ENCODE results near the gene NAAA. TPM values are rescaled to one million over a fixed set of nuclear protein-coding genes. Genes with fewer than 3 reads are reported as not detected.
A peak's percentile ranks its signal among the peaks of the same experiment; 100 is the strongest.

NAAA gene
- total RNA-seq, 1 donor from 2014 or later: 26.4 TPM

DNA sequence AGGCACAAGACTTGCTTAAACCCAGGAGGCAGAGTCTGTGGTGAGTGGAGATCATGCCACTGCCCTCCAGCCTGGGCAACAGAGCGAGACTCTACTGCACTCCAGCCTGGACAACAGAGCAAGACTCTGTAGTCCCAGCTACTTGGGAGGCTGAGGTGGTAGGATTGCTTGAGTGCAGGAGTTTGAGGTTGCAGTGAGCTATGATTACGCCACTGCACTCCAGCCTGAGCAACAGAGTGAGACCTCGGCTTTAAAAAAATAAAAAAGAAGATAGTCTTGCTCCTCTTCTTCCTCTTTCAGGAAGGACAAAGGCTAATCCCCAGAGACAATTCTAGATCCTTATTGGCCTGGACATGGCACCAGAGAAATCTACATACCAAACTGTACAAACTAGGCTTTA is 32.8 kb downstream of the NAAA start:
- no peak overlapping the region for H3K4me3 ChIP-seq
- intact Hi-C loops (cut with DNase I): no loop called here
- DNase-seq (no peak), ATAC-seq (no peak)
- H3K9me3 ChIP-seq: no peaks in the 10 kb centered on the region
- H3K4me1 ChIP-seq: no peaks in the 10 kb centered on the region
- no peak overlapping the region for H3K27ac ChIP-seq
- H3K36me3 ChIP-seq: no peaks in the 10 kb centered on the region
- H3K27me3 ChIP-seq (ENCODE audit: low read depth): no peaks in the 10 kb centered on the region
- TF ChIP-seq, protein P1, sequence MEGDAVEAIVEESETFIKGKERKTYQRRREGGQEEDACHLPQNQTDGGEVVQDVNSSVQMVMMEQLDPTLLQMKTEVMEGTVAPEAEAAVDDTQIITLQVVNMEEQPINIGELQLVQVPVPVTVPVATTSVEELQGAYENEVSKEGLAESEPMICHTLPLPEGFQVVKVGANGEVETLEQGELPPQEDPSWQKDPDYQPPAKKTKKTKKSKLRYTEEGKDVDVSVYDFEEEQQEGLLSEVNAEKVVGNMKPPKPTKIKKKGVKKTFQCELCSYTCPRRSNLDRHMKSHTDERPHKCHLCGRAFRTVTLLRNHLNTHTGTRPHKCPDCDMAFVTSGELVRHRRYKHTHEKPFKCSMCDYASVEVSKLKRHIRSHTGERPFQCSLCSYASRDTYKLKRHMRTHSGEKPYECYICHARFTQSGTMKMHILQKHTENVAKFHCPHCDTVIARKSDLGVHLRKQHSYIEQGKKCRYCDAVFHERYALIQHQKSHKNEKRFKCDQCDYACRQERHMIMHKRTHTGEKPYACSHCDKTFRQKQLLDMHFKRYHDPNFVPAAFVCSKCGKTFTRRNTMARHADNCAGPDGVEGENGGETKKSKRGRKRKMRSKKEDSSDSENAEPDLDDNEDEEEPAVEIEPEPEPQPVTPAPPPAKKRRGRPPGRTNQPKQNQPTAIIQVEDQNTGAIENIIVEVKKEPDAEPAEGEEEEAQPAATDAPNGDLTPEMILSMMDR (IDR thresholded peaks at IDR 0.05): no peak

DNA sequence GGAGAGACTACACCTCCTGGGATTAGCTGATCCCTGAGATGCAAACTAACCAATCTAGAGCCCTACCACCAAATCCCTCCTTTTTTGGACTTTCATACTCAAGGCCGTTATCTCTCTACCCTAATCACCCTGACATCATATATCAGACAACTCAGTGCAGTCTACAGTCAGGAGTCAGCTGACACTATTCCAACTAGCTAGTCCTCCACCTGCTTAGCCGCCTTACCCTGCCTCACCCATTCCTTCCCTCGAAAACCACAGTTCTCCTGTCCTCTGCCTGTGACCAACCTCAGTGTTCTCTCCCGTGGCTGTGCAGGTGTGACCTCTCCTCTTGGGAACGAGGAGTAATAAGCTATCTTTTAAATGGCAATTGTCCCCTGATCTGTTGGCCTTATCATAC is 36.7 kb downstream of the NAAA start:
- H3K4me1 ChIP-seq: no peaks in the 10 kb centered on the region
- H3K27me3 ChIP-seq (ENCODE audit: low read depth): no peaks in the 10 kb centered on the region
- H3K36me3 ChIP-seq: no peaks in the 10 kb centered on the region
- no peaks in the 10 kb centered on the region for H3K9me3 ChIP-seq
- DNase-seq (no peak), ATAC-seq (no peak)
- intact Hi-C loops (cut with DNase I): no loop called here
- no peak overlapping the region for H3K4me3 ChIP-seq
- no peak overlapping the region for H3K27ac ChIP-seq
- TF ChIP-seq, protein P1 (IDR thresholded peaks at IDR 0.05): no peak

DNA sequence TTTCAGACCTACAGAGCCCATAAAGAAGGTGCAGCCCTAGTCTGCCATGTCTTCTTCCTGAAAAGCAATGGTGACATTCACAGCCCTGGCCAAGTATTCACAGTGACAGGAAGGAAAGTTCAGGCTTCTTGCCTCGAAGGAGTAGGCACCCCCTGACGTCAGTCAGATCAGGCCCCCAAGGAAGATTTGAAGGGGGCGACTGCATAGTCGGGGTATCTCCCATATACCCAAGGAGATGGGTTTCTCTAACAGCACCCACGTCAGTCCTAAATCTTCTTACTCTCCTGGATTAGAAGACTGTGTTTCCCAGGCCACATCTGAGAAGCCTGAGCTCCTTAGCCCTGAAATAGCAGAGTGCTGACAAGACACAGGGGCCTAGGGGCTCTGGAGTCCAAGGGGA is 38.5 kb downstream of the NAAA start, which contains the start of gene PPEF2:
Gene PPEF2, minus strand, starts transcription at position 101 of the 400 bp plus-strand sequence. CDS start 6,127 bp downstream, outside the sequence.
- no peak for DNase-seq
- H3K4me1 ChIP-seq: no peaks in the 10 kb centered on the region
- no peak within 1 kb of the TSS for H3K4me3 ChIP-seq
- no peaks in the 10 kb centered on the region for H3K27me3 ChIP-seq (ENCODE audit: low read depth)
- no peak for ATAC-seq
- no peaks in the 10 kb centered on the region for H3K9me3 ChIP-seq
- TF ChIP-seq, protein P1 (IDR thresholded peaks at IDR 0.05): no peak
- intact Hi-C loops (cut with DNase I): no loop called here
- H3K27ac ChIP-seq: no peak within 1 kb of the TSS
- no peaks in the 10 kb centered on the region for H3K36me3 ChIP-seq

DNA sequence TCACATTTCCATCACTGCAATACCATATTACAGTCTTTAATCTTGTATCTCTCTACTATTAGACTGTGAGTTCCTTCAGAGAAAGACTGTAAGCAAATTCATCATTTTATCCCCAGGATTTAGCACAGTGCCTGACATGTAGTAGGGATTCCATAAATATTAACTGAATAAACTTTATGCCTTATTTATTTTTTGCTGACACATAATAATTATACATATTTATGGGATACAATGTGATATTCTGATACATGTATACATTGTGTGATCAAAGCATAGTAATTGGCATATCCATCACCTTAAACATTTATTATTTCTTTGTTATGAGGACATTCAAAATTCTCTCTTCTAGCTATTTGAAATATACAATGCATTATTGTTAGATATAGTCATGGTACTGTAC is 42.3 kb downstream of the NAAA start:
- ATAC-seq: no peak
- TF ChIP-seq, protein P1 (IDR thresholded peaks at IDR 0.05): no peak
- H3K27ac ChIP-seq: no peak overlapping the region
- no peaks in the 10 kb centered on the region for H3K9me3 ChIP-seq
- no peak overlapping the region for H3K4me3 ChIP-seq
- no peak for DNase-seq
- H3K27me3 ChIP-seq (ENCODE audit: low read depth): no peaks in the 10 kb centered on the region
- intact Hi-C loops (cut with DNase I): no loop called here
- no peaks in the 10 kb centered on the region for H3K36me3 ChIP-seq
- no peaks in the 10 kb centered on the region for H3K4me1 ChIP-seq

DNA sequence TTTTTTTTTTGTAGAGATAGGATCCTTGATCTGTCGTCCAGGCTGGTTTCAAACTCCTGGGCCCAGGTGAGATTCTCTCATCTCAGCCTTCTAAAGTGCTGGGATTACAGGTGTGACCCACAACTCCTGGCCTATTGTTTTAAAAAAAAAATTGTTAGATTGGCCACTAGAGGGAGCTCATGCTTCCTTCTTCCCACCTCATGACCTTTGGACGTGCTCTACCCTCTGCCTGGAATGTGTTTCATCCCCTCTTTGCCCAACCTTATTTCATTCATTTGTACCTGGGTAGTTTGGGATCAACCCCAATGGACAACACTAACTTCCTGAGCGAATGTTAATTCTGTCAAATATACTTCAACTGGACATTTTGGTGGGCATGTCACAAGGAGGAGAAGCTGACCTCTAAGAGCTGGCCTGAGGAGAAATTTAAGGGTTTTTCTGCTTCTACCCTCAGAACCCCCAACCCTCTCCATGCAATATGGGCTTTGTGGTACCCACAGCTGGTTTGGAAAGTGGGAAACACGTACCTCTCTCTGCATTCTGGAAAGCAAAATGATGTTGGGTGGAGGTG is 45.0 kb downstream of the NAAA start:
- Histone ChIP-seq H3K4me1 (no peaks in the 10 kb centered on the region), H3K9me3 (no peaks in the 10 kb centered on the region), H3K4me3 (no peak overlapping the region), H3K27me3 (ENCODE audit: low read depth) (no peaks in the 10 kb centered on the region), H3K27ac (no peak overlapping the region), H3K36me3 (no peaks in the 10 kb centered on the region)
- ATAC-seq (peak; percentile 73 to 76), DNase-seq (no peak)
- TF ChIP-seq, protein P1 (IDR thresholded peaks at IDR 0.05): peak; percentile 55
- intact Hi-C loops (cut with DNase I): no loop called here
